Natural killer cell (primary cell): Measurements from ENCODE around the gene C10orf67. TPM values are rescaled to one million over a fixed set of nuclear protein-coding genes. Genes with fewer than 3 reads are reported as not detected.

ENCODE experiments used
- ATAC-seq, 3 donors: fragments of 150-1000 bp in 2 of 3; fragments of 200-7000 bp in 1 of 3; cut with Tn5 transposase; 1 replicate in 1 of 3; 2 replicates in 2 of 3; pipeline ENCODE4 v1.10.0; 2021; ENCODE audit warnings: mild to moderate bottlenecking in 2 of 3, moderate library complexity in 2 of 3
- DNase-seq, 2 donors: peaks; one replicate each; pipeline versions ENCODE4 v3.0.0 to v3.0.0-alpha.2; 2013 to 2021; ENCODE audit warnings: mixed read lengths in 1 of 2
- H3K27ac ChIP-seq: one replicate; pipeline ENCODE4 v1.5.1; 2013; ENCODE audit warnings: mild to moderate bottlenecking, low read length
- H3K27me3 ChIP-seq: one replicate; pipeline ENCODE4 v1.6.1; 2013; ENCODE audit warnings: low read length; ENCODE audit not compliant: control insufficient read depth, insufficient read depth
- H3K36me3 ChIP-seq: one replicate; pipeline ENCODE4 v1.6.1; 2013; ENCODE audit warnings: low read length; ENCODE audit not compliant: control insufficient read depth, insufficient read depth
- H3K4me1 ChIP-seq: one replicate; pipeline ENCODE4 v1.6.1; 2013; ENCODE audit warnings: low read length; ENCODE audit not compliant: control insufficient read depth, insufficient read depth
- H3K4me3 ChIP-seq: one replicate; pipeline ENCODE4 v1.5.1; 2013; ENCODE audit warnings: low read length
- H3K9me3 ChIP-seq: one replicate; pipeline ENCODE4 v1.6.1; 2013; ENCODE audit warnings: low read length; ENCODE audit not compliant: control insufficient read depth, insufficient read depth
- H3K27ac Mint-ChIP-seq, 2 donors: one replicate each; pipeline ENCODE4 v1.8.0; 2022; ENCODE audit warnings: mild to moderate bottlenecking in 2 of 2, mixed read lengths in 2 of 2, moderate library complexity in 1 of 2
- H3K27me3 Mint-ChIP-seq, 2 donors: one replicate each; pipeline ENCODE4 v1.8.0; 2022; ENCODE audit warnings: low read depth in 2 of 2, mixed read lengths in 2 of 2
- H3K36me3 Mint-ChIP-seq: one replicate; pipeline ENCODE4 v1.8.0; 2022; ENCODE audit warnings: mixed read lengths
- H3K4me1 Mint-ChIP-seq, 2 donors: one replicate each; pipeline ENCODE4 v1.8.0; 2022; ENCODE audit warnings: mixed read lengths in 2 of 2
- H3K4me3 Mint-ChIP-seq: one replicate; pipeline ENCODE4 v1.8.0; 2022; ENCODE audit warnings: mild to moderate bottlenecking, moderate library complexity, mixed read lengths
- H3K9me3 Mint-ChIP-seq, 2 donors: one replicate each; pipeline ENCODE4 v1.8.0; 2022; ENCODE audit warnings: mixed read lengths in 2 of 2
- CTCF ChIP-seq: fragments of 200-600 bp; IDR thresholded peaks from one replicate; pipeline ENCODE4 v1.8.0; 2022; ENCODE audit warnings: antibody characterized with exemption
- WGBS: methylation state at CpG from one replicate; pipeline ENCODE4 v1.1.7; 2013; ENCODE audit warnings: missing lambda C conversion rate; ENCODE audit not compliant: insufficient coverage; 5-methylcytosine and 5-hydroxymethylcytosine counted together
- intact Hi-C: fragments of 100-400 bp; cut with micrococcal nuclease; formaldehyde crosslinking; loops from one replicate; pipeline ENCODE4 v1.14.2; 2022
- total RNA-seq, 4 donors: library from RNA; stranded (reverse); fragments of 120-200 nt in 1 of 4; gene quantifications; one replicate each; pipeline versions ENCODE4 v1.2.3 to v1.2.4, GENCODE V29; 2013 to 2022

Gene C10orf67
- total RNA-seq, 3 donors from 2014 or later (not counting 1 experiment from before 2014, with no cell fraction given), result not detected

DNA sequence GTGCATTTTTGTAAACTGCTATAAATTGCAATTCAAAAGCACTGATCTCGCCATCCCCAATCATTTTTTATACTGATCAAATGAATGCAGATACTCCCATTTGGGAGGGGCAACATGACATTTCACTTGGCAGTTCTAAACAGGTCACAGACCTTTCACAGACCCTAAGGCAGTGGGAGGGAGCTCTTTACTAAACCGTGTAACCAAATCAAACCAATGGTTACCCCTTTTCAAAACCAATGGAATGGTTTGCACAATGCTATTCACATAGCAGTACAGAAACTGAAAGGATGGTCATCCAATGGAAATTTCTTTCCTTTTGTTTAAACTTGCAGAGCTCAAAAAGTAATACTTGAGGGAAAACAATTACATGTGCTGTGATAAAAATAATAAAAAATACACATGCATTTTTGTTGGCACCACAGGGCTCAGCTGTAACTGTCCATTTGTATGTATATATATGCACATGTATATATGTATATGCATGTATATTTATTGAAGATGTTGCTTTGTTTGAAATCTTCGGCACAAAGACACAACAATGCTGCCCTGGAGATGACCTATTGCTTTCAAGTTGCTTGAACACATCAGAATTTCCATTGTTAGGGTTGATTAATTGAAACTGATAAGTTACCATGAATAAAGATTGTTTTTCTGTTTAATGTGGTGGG lies 138.5 kb downstream of the C10orf67 start:
- DNase-seq, result no peak
- intact Hi-C loops, result no loop called here
- Histone ChIP-seq H3K36me3 (no peaks in the 10 kb centered on the region), H3K27ac (no peak overlapping the region), H3K4me1 (no peaks in the 10 kb centered on the region), H3K4me3 (no peak overlapping the region), H3K9me3 (no peaks in the 10 kb centered on the region), H3K27me3 (peaks cover 24% of the 10 kb centered on the region)
- peaks cover 0 to 2% of the 10 kb centered on the region in 2 donors for H3K9me3 Mint-ChIP-seq
- no peak for ATAC-seq
- 47% methylated on average over 3 of the region's 3 CpGs for WGBS
- H3K4me1 Mint-ChIP-seq, result no peaks in the 10 kb centered on the region
- no peaks in the 10 kb centered on the region for H3K36me3 Mint-ChIP-seq
- no peak overlapping the region for H3K4me3 Mint-ChIP-seq
- H3K27me3 Mint-ChIP-seq, result peaks cover 35 to 61% of the 10 kb centered on the region in 2 donors
- H3K27ac Mint-ChIP-seq, result no peak overlapping the region
- TF ChIP-seq CTCF, result no peak

DNA sequence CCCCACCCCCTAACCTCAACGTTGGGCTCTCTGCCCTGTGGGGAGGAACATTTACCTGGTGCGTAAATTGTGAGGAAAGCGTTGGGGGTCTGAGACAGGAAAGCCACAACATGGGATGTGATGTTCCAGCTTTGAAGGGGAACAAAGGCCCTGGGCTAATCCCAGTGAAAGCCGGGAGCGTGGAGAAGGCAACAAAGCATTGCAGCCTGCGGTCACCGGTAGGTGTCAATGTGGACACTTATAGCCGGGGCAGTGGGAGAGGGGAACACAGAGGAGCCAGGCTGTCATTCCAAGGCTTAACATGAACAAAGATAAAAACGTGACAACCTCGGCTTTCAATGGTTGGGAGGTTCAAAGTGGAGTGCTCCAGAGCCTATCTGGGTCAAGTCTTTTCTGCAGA lies 139.8 kb downstream of the C10orf67 start:
- Histone ChIP-seq H3K9me3 (no peaks in the 10 kb centered on the region), H3K27me3 (peaks cover 28% of the 10 kb centered on the region), H3K4me1 (no peaks in the 10 kb centered on the region), H3K4me3 (no peak overlapping the region), H3K36me3 (no peaks in the 10 kb centered on the region), H3K27ac (no peak overlapping the region)
- no peak overlapping the region for H3K27ac Mint-ChIP-seq
- no peaks in the 10 kb centered on the region for H3K36me3 Mint-ChIP-seq
- DNase-seq, result no peak
- TF ChIP-seq CTCF, result no peak
- no peak overlapping the region for H3K4me3 Mint-ChIP-seq
- H3K4me1 Mint-ChIP-seq, result no peaks in the 10 kb centered on the region
- 8% methylated on average over 10 of the region's 10 CpGs for WGBS
- intact Hi-C loops, result no loop called here
- H3K9me3 Mint-ChIP-seq, result peaks cover 0 to 2% of the 10 kb centered on the region in 2 donors
- H3K27me3 Mint-ChIP-seq, result peaks cover 44 to 71% of the 10 kb centered on the region in 2 donors
- no peak for ATAC-seq

DNA sequence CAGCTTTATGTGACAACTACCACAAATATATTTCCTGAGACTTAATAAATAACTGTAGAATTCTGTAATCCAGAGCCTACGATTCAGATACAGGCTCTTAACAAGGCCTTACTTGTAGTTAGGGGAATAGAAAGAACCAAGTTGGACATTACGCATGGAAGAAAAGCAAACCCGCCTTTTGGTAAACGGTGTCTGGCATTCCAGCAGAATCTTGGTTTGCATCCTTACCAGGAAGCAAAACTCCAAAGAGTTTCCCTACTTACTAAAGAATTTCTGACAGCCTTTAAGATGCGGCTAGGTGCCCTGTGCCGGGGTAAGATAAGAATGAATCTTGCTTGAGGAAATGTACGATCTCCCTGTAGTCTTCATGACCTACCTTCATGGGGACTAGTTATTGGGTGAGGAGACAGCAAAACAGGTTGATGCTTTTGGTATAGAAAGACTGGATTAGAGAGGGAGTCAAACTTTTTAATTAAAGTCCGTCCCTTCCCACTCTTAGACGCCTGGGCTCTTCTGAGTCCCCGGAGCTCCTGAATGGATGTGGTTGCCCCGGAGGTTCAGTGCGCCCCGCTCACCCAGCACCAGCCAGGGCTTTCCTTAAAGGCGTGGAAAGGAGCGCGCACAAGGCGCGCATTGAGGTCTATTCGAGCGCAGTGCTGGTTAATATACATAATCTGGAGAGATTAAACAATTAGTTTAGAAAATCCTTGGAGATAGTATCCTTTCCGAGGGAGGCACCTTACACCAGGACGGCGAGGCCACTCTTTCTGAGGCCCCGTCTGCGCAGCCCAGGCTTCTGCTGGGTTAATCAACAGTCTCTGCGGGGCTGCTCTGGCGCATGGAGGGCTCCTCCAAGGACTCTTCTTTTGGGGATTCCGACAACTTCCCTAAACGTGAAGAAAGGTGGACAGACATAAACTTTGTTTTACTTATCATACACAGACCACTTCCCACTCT lies 140.9 kb downstream of the C10orf67 start:
- no peak overlapping the region for H3K27ac ChIP-seq
- no peak overlapping the region for H3K4me3 Mint-ChIP-seq
- TF ChIP-seq CTCF, result no peak

More for the DNA sequence above, 140.9 kb downstream of the C10orf67 start:
- DNase-seq (no peak), ATAC-seq (no peak)
- Histone ChIP-seq H3K9me3 (no peaks in the 10 kb centered on the region), H3K36me3 (no peaks in the 10 kb centered on the region), H3K27me3 (peaks cover 27% of the 10 kb centered on the region), H3K4me1 (no peaks in the 10 kb centered on the region), H3K4me3 (no peak overlapping the region)
- peaks cover 39 to 62% of the 10 kb centered on the region in 2 donors for H3K27me3 Mint-ChIP-seq
- no peaks in the 10 kb centered on the region for H3K4me1 Mint-ChIP-seq
- H3K9me3 Mint-ChIP-seq, result no peaks in the 10 kb centered on the region
- no peaks in the 10 kb centered on the region for H3K36me3 Mint-ChIP-seq
- no peak overlapping the region for H3K27ac Mint-ChIP-seq
- 28% methylated on average over 29 of the region's 29 CpGs for WGBS
- intact Hi-C loops, result no loop called here
